Psoas muscle (tissue), 8 donors: ENCODE data around the gene UGT2B15. TPM values are rescaled to one million over a fixed set of nuclear protein-coding genes. Genes with fewer than 3 reads are reported as not detected.
"Not testable (repeated sequence)": the region's sequence is repeated elsewhere in the genome, so short reads cannot be mapped to it uniquely, and the experiment has no call there.

Source experiments
- ATAC-seq, 4 donors: fragments of 200-7000 bp; cut with Tn5 transposase; one replicate each; pipeline ENCODE4 v1.9.1; 2020; ENCODE audit warnings: moderate library complexity in 3 of 4, mild to moderate bottlenecking in 2 of 4
- DNase-seq, 2 donors: peaks; one replicate each; pipeline ENCODE4 v3.0.0-alpha.2; 2020
- H3K27ac ChIP-seq: fragments of 200-600 bp; one replicate; pipeline ENCODE4 v1.8.0; 2022
- H3K27me3 ChIP-seq, 3 donors: fragments of 200-600 bp in 1 of 3; one replicate each; pipeline versions ENCODE4 v1.6.1 to v1.8.0; 2013 to 2022; ENCODE audit warnings: low read length in 2 of 3, mild to moderate bottlenecking in 2 of 3, moderate library complexity in 1 of 3; ENCODE audit not compliant: insufficient read depth in 3 of 3
- H3K36me3 ChIP-seq, 2 donors: fragments of 200-600 bp in 1 of 2; one replicate each; pipeline versions ENCODE4 v1.6.1 to v1.8.0; 2013 to 2022; ENCODE audit warnings: low read depth in 1 of 2, mild to moderate bottlenecking in 1 of 2, moderate library complexity in 1 of 2; ENCODE audit not compliant: insufficient read depth in 1 of 2
- H3K4me1 ChIP-seq: fragments of 200-600 bp; one replicate; pipeline ENCODE4 v1.8.0; 2022
- H3K4me3 ChIP-seq: fragments of 200-600 bp; one replicate; pipeline ENCODE4 v1.8.0; 2022; ENCODE audit warnings: mild to moderate bottlenecking
- H3K9me3 ChIP-seq: fragments of 200-600 bp; one replicate; pipeline ENCODE4 v1.8.0; 2022
- CTCF ChIP-seq: fragments of 200-600 bp; IDR thresholded peaks from one replicate; pipeline ENCODE4 v1.8.0; 2022; ENCODE audit warnings: antibody characterized with exemption
- WGBS, 3 donors: extraction: QIAGEN DNeasy Blood & Tissue Kit; methylation state at CpG; one replicate each; pipeline versions ENCODE4 v1.1.6 to v1.1.7; 2013; 5-methylcytosine and 5-hydroxymethylcytosine counted together
- intact Hi-C, 2 donors: fragments of 100-400 bp; cut with DNase I; formaldehyde crosslinking; loops; one replicate each; pipeline versions ENCODE4 v1.11.0 to v1.14.2; 2022
- polyA plus RNA-seq, 3 donors: library from polyadenylated mRNA; stranded (reverse); fragments of 200-250 nt; gene quantifications; one replicate each; pipeline ENCODE4 v1.2.3, GENCODE V29; 2013
- total RNA-seq, 4 donors: library from RNA; stranded (reverse); fragmentation: NEBNext Ultra II Directional in 2 of 4; extraction: Animal tissue kit (Norgen Biotek cat#: 25700) in 2 of 4; gene quantifications; one replicate each; pipeline versions ENCODE4 v1.2.1 to v1.2.4, GENCODE V29; 2021 to 2023
- donor health status: healthy with polysubstance abuse.
- donor health status: DM: no; HTN: no; CAD: no; lungs with moderate emphysema.
- donor health status: Bipolar disorder and iron deficiency.
- donor health status: healthy.
- donor health status: DM: yes; HTN: yes; CAD: no.
- donor health status: DM: no; HTN: no; CAD: no.
- donor health status: DM: no; HTN: no; CAD: no.
- donor health status: DM: yes; HTN: yes; CAD: no.

UGT2B15 gene
- total and polyA plus RNA-seq, 7 donors = 0.26 TPM; not detected in 6

DNA sequence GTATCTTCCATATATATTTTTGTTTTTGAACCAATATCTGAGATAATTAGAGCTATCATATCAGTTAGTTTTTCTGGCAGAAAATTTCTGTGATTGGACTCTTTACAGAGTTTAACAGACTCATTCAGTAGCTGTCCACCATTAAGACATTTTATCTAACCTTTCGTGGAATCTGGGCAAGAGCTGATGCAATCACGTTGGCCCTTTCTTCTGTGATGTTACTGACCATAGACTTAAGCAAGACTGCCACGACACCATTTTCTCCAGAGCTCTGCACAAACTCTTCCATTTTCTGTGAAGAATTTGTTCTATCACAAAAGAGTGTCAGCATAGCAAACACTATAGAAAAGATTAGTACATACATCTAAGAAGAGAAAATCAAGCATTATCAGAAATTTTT is 41.8 kb upstream of the UGT2B15 start:
- intact Hi-C loops = no loop called here
- TF ChIP-seq CTCF = no peak
- 70 to 75% (median 73%) methylated on average over 3 of the region's 3 CpGs for WGBS, 3 donors
- no peaks in the 10 kb centered on the region for H3K36me3 ChIP-seq
- H3K4me3 ChIP-seq = no peak overlapping the region
- DNase-seq = no peak
- H3K27me3 ChIP-seq = no peaks in the 10 kb centered on the region
- H3K4me1 ChIP-seq = no peaks in the 10 kb centered on the region
- no peak for ATAC-seq
- H3K27ac ChIP-seq = no peak overlapping the region
- H3K9me3 ChIP-seq = no peaks in the 10 kb centered on the region

GRCh38 chr4:68708566-68708965 is 38.1 kb upstream of the UGT2B15 start:
- no peak overlapping the region for H3K27ac ChIP-seq
- no peaks in the 10 kb centered on the region for H3K36me3 ChIP-seq
- intact Hi-C loops = no loop called here
- no peak for ATAC-seq
- TF ChIP-seq CTCF = no peak
- no peaks in the 10 kb centered on the region for H3K4me1 ChIP-seq
- no peak for DNase-seq
- no peaks in the 10 kb centered on the region for H3K9me3 ChIP-seq
- H3K27me3 ChIP-seq = no peaks in the 10 kb centered on the region
- H3K4me3 ChIP-seq = no peak overlapping the region

- H3K27ac ChIP-seq, ATAC-seq, intact Hi-C loops, H3K4me1 ChIP-seq, H3K4me3 ChIP-seq, DNase-seq, H3K36me3 ChIP-seq, H3K27me3 ChIP-seq, H3K9me3 ChIP-seq: not testable (repeated sequence)
- 69 to 78% (median 74%) methylated on average over 2 of the region's 2 CpGs for WGBS, 3 donors
Measured at GRCh38 chr4:68703168-68703567, 32.7 kb upstream of the UGT2B15 start.

DNA sequence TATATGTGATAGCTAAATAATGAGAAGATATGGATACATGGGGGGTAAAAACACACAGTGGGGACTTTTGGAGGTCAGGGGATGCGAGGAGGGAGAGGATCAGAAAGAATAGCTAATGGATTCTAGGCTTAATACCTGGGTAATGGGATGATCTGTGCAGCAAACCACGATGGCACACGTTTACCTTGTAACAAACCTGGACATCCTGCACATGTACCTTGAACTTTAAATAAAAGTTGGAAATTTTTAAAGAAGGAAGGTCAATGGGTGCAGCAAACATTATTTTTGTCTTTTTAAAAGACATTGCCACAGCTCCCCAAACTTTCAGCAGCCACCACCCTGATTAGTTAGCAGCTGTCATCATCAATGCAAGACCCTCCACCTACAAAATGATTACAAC is 29.7 kb upstream of the UGT2B15 start:
- H3K36me3 ChIP-seq = no peaks in the 10 kb centered on the region
- intact Hi-C loops = no loop called here
- ATAC-seq = no peak
- no peak overlapping the region for H3K27ac ChIP-seq
- H3K4me1 ChIP-seq = no peaks in the 10 kb centered on the region
- DNase-seq = no peak
- H3K9me3 ChIP-seq = no peaks in the 10 kb centered on the region
- 59 to 64% (median 63%) methylated on average over 3 of the region's 3 CpGs for WGBS, 3 donors
- TF ChIP-seq CTCF = no peak
- no peak overlapping the region for H3K4me3 ChIP-seq
- no peaks in the 10 kb centered on the region for H3K27me3 ChIP-seq

- H3K27me3 ChIP-seq = no peaks in the 10 kb centered on the region
- no peaks in the 10 kb centered on the region for H3K4me1 ChIP-seq
- no peak overlapping the region for H3K4me3 ChIP-seq
- peaks cover 2% of the 10 kb centered on the region for H3K9me3 ChIP-seq
- no peak for TF ChIP-seq CTCF
- H3K36me3 ChIP-seq = no peaks in the 10 kb centered on the region
- WGBS, 3 donors = 76 to 78% (median 78%) methylated on average over 9 of the region's 9 CpGs
- DNase-seq (no peak), ATAC-seq (no peak)
- intact Hi-C loops = no loop called here
- H3K27ac ChIP-seq = no peak overlapping the region
Measured at GRCh38 chr4:68693325-68694075, 23.0 kb upstream of the UGT2B15 start.
